Ascending aorta (tissue), 2 donors: ENCODE results near the gene PIEZO1. TPM values are rescaled to one million over a fixed set of nuclear protein-coding genes. Genes with fewer than 3 reads are reported as not detected.

ENCODE experiments used
- DNase-seq, 2 donors: peaks; one replicate each; pipeline ENCODE4 v3.0.0-alpha.2; 2019; ENCODE audit warnings: low spot score in 2 of 2
- H3K27ac ChIP-seq, 2 donors: fragments of 200-600 bp; sonication (generic); one replicate each; pipeline ENCODE4 v1.5.1; 2016 to 2017; ENCODE audit warnings: mild to moderate bottlenecking in 1 of 2
- H3K27me3 ChIP-seq: fragments of 200-600 bp; sonication (generic); one replicate; pipeline ENCODE4 v1.5.1; 2017
- H3K36me3 ChIP-seq, 2 donors: fragments of 200-600 bp; sonication (generic); one replicate each; pipeline ENCODE4 v1.5.1; 2016
- H3K4me1 ChIP-seq, 2 donors: fragments of 200-600 bp; sonication (generic); one replicate each; pipeline ENCODE4 v1.5.1; 2016 to 2017; ENCODE audit warnings: mild to moderate bottlenecking in 1 of 2
- H3K4me3 ChIP-seq, 2 donors: fragments of 200-600 bp; sonication (generic); one replicate each; pipeline ENCODE4 v1.5.1; 2016 to 2017; ENCODE audit warnings: mild to moderate bottlenecking in 1 of 2
- H3K9me3 ChIP-seq, 2 donors: fragments of 200-600 bp; sonication (generic); one replicate each; pipeline ENCODE4 v1.5.1; 2016
- CTCF ChIP-seq, 3 experiments: fragments of 200-600 bp in 2 of 3; fragments of 450-650 bp in 1 of 3; sonication (generic) in 2 of 3; IDR thresholded peaks; one replicate each; pipeline ENCODE4 v1.5.1; 2016 to 2019; ENCODE audit warnings: antibody characterized with exemption in 3 of 3, mild to moderate bottlenecking in 1 of 3, moderate library complexity in 1 of 3
- intact Hi-C: fragments of 100-400 bp; cut with DNase I; formaldehyde crosslinking; loops from one replicate; pipeline ENCODE4 v1.15.1; 2023
- total RNA-seq: library from RNA; depleted of rRNA; stranded (reverse); fragments of >200 nt; gene quantifications from one replicate; pipeline ENCODE4 v1.1.0, GENCODE V29; 2016

PIEZO1 gene
- total RNA-seq, 1 donor from 2014 or later: 428 TPM

GRCh38 chr16:88799569-88800276, 14.7 kb upstream of the PIEZO1 start:
- intact Hi-C loops: no loop called here
- H3K4me3 ChIP-seq: no peak overlapping the region
- no peak overlapping the region for H3K27ac ChIP-seq
- no peaks in the 10 kb centered on the region for H3K27me3 ChIP-seq
- no peak for DNase-seq
- no peaks in the 10 kb centered on the region for H3K9me3 ChIP-seq
- no peak for TF ChIP-seq CTCF (IDR thresholded peaks at IDR 0.05)
- no peaks in the 10 kb centered on the region for H3K36me3 ChIP-seq
- peaks cover 0 to 11% of the 10 kb centered on the region in 2 donors for H3K4me1 ChIP-seq

- Histone ChIP-seq H3K27me3 (no peaks in the 10 kb centered on the region), H3K4me1 (peaks cover 0 to 3% of the 10 kb centered on the region in 2 donors), H3K27ac (no peak overlapping the region), H3K36me3 (no peaks in the 10 kb centered on the region), H3K9me3 (no peaks in the 10 kb centered on the region), H3K4me3 (no peak overlapping the region)
- intact Hi-C loops: no loop called here
- no peak for DNase-seq
- no peak for TF ChIP-seq CTCF (IDR thresholded peaks at IDR 0.05)
Observed at GRCh38 chr16:88798772-88799455, 13.9 kb upstream of the PIEZO1 start.

- no peak for TF ChIP-seq CTCF (IDR thresholded peaks at IDR 0.05)
- H3K4me1 ChIP-seq: peaks cover 0 to 2% of the 10 kb centered on the region in 2 donors
- intact Hi-C loops: no loop called here
- DNase-seq: no peak
- no peaks in the 10 kb centered on the region for H3K9me3 ChIP-seq
- no peaks in the 10 kb centered on the region for H3K36me3 ChIP-seq
- no peak overlapping the region for H3K4me3 ChIP-seq
- H3K27me3 ChIP-seq: no peaks in the 10 kb centered on the region
- no peak overlapping the region for H3K27ac ChIP-seq
Observed at GRCh38 chr16:88798073-88798472, 13.1 kb upstream of the PIEZO1 start.

GRCh38 chr16:88796278-88796677, 11.3 kb upstream of the PIEZO1 start:
- Histone ChIP-seq H3K4me3 (no peak overlapping the region), H3K9me3 (no peaks in the 10 kb centered on the region), H3K36me3 (no peaks in the 10 kb centered on the region), H3K27me3 (no peaks in the 10 kb centered on the region), H3K4me1 (no peaks in the 10 kb centered on the region), H3K27ac (no peak overlapping the region)
- intact Hi-C loops: no loop called here
- no peak for DNase-seq
- TF ChIP-seq CTCF (IDR thresholded peaks at IDR 0.05): no peak

- intact Hi-C loops: no loop called here
- Histone ChIP-seq H3K9me3 (no peaks in the 10 kb centered on the region), H3K36me3 (no peaks in the 10 kb centered on the region), H3K27me3 (no peaks in the 10 kb centered on the region), H3K27ac (no peak overlapping the region), H3K4me1 (peaks cover 0 to 3% of the 10 kb centered on the region in 2 donors), H3K4me3 (no peak overlapping the region)
- DNase-seq: no peak
- no peak for TF ChIP-seq CTCF (IDR thresholded peaks at IDR 0.05)
Observed at GRCh38 chr16:88793251-88793954, 8.4 kb upstream of the PIEZO1 start.
